GM21367 (cell line): ENCODE data around the gene TTC34.

ENCODE experiments used
- ATAC-seq: cut with Tn5 transposase; IDR thresholded peaks from one replicate; pipeline ENCODE4 v1.9.1; 2021; ENCODE audit not compliant: unreplicated experiment

TTC34 gene, protein sequence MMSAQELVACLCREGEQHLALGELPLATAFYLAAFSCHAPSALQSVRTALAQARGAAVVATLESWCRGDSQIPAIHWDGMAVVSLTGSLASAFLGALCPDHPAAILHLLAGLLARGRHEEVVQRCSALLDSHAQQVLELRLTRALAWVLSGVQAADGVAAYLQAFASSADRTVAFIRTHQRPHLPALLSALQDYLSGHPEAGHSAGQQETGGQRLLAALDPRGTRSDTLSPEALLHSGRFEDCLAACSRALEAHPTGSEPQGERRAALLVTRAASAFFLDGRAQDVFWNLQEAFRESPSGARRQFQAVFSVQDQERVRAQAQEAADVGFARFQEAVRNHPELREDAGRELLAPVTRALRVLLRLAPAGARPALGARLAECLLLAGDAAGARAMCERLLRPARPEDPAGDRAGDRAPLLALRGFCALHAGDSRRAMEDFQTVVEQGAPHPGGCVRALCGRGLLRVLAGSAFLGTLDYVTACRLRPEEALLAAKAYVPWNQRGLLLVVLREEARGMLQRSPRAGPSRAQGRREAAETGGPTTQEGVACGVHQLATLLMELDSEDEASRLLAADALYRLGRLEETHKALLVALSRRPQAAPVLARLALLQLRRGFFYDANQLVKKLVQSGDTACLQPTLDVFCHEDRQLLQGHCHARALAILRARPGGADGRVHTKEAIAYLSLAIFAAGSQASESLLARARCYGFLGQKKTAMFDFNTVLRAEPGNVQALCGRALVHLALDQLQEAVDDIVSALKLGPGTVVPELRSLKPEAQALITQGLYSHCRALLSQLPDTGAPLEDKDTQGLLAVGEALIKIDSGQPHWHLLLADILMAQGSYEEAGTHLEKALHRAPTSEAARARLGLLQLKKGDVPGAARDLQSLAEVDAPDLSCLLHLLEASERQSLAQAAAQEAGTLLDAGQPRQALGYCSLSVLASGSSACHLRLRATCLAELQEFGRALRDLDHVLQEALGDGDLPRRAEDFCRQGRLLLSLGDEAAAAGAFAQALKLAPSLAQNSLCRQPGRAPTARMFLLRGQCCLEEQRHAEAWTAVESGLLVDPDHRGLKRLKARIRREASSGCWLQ

DNA sequence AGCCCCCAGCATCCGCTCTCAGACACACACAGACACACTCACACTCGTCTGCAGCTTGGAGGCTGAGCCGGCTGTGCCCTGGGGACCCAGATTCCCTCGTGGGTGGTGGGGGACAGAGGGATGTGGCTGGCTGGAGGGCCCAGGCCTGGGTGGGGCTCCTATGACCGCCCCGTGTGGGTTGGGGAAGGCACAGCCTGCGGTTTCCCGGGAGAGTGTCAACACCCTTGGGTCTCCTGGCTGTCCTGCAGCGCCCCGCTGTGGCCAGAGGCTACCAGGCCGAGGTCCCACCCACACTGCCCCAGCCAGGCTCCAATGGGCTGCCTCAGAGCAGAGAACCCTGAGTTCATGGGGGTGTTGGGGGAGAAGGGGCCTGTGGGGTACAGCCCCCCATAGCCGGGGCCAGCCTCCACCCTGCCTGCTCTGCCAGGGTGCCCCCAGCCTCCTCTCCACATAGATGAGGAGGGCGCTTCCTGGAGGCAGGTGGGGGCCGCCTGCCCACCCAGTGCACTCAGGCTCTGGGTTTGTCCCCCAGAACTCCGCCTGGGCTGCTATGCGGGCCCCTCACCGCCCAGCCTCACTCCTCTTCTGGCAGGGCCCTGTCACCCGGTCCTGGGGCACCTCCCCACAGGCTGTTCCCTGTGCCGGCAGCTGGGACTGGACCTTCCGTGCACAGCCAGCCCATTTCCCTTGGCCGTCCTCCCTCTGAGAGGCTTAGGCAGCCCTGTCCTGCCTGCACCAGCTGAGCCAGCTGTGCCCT is at the start of gene TTC34:
TTC34 (minus strand) TSS at position 159 of the 757 bp plus-strand sequence. CDS start 866 bp downstream, outside the sequence.
- no peak for ATAC-seq

DNA sequence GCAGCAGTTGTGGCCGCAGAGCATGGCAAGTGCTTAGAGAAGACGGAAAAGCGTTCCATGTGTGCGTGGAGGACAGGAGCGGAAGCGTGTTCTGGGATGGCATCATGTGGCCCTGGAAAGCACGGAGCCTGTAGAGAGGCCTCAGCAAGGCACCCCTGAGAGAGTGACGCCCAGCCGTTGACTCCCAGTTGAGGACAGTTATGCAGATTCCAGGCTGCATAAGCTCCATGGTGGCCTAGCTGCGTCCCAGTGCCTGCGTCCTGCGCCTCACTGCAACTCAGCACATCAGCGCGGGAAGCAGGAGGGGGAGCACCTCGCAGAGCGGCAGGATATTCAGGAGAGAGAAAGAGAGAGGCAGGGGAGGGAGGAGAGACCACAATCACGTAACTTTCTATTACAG is 49.0 kb upstream of the TTC34 start:
- ATAC-seq: no peak

DNA sequence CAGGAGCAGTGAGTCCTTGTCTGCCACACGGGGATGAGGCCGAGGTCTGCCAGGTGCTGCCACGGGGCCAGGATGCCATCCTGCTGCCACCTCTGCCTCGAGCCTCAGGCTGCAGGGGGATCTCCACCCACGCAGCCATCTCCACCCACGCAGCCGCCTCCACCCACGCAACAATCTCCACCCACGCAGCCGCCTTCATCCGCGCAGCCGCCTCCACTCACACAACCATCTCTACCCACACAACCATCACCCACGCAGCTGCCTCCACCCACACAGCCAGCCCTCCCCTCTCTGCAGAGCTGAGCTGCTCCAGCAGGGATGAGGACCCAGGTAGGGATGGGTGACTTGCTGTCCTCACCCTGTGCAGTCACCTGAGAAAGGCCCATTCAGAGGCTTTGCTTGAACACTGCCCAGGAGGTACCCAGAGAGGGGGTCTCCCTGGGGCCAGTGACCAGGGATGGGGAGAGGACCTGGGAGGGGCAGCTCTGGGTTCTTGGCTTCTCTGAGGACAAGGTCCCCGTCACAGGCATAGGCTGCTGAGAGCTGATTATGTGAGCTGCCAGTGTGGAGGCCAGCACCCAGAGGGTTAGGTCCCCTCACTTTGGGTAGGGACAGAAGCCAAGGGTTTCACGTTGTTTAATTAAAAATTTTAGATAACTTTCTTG is 46.6 kb upstream of the TTC34 start:
- no peak for ATAC-seq

DNA sequence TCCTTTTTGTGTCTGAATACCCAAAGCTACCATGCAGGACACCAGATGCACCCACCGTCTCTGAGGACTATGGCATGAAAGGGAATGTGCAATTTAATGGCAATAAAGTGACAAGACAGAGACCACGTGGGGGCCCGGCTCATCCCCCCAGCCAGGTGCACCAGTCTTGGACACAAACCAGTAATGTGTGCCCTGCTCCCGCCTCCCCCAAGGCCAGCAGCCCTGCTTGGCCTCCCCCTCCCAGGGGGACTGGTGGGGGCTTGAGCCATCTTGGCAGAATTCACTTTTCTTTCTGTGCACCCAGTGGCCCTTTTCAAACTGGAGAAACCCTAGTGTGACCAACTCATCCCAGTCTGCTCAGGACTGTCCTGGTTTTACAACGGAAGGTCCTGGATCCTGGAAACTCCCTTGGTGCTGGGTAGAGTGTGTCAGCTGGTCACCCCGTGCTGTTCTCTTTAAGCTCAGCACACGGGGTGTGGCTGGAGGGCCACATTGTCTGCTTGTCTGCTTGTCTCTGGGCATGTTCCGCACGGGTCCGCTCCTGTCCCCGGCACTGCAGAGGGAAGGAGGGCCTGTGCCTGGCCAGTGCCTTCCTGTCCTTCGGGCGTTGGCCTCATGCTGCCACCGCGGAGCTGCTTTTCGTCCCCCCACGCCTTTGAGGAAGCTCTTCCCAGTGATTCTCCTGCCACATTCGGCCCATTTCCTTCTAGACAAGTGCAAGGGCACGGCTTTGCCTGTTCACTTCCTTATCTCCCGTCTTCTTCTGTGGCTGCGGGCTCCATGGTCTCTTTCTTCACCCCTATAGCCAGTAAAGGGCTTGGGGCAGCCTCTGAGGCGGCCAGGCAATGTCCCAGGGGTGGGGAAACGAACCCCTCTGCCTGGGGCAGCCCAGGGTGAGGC is 45.8 kb upstream of the TTC34 start:
- no peak for ATAC-seq

- ATAC-seq: no peak
Measured at GRCh38 chr1:2845869-2846268, 44.4 kb upstream of the TTC34 start.

GRCh38 chr1:2840036-2840809 is 38.7 kb upstream of the TTC34 start:
- no peak for ATAC-seq

GRCh38 chr1:2837823-2838222 is 36.3 kb upstream of the TTC34 start:
- ATAC-seq: no peak

DNA sequence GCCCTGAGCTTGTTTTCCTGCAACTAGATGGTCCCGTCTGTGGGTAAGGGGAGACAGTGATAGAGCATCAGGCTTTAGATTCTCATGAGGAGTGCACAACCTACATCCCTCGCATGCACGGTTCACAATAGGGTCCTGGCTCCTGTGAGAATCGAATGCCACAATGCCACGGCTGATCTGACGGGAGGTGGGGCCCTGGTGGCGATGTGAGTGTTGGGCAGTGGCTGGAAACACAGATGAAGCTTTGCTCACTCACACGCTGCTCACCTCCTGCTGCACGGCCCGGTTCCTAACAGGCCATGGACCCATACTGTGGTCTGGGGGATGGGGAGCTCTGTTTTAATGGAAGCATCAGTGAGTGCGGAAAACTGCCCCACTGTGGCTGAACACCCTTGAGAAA is 35.8 kb upstream of the TTC34 start:
- no peak for ATAC-seq

DNA sequence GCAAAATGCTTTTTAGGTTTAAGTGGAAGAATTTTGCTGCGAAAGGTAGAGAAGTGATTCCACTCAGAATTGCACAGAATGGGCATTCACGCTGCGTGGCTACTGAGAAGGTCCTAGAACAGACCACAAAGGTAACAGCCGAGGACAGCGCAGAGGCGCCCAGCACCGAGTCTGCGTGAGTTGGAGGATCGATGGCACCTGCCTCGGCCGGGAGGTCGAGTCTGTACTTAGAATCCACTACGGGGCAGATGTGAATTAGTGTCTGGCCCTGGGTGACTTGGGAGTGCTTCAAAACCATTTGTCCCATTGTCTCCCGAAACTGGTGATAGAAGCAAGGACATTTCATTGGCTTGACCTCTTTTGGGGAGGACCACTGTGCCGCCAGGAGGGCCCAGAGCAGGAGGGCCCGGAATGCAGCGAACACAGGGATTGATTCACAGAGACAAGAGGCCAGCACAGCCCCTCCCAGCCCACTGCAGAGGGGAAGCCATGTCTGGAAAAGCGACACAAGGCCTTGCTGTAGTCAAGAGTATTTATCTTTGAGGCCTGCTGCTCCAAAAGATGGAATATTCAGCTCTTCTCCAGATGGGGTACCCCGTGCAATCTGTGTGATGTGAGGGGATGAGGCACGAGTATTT is 35.0 kb upstream of the TTC34 start:
- no peak for ATAC-seq

- no peak for ATAC-seq
Measured at GRCh38 chr1:2835650-2836159, 34.2 kb upstream of the TTC34 start.

DNA sequence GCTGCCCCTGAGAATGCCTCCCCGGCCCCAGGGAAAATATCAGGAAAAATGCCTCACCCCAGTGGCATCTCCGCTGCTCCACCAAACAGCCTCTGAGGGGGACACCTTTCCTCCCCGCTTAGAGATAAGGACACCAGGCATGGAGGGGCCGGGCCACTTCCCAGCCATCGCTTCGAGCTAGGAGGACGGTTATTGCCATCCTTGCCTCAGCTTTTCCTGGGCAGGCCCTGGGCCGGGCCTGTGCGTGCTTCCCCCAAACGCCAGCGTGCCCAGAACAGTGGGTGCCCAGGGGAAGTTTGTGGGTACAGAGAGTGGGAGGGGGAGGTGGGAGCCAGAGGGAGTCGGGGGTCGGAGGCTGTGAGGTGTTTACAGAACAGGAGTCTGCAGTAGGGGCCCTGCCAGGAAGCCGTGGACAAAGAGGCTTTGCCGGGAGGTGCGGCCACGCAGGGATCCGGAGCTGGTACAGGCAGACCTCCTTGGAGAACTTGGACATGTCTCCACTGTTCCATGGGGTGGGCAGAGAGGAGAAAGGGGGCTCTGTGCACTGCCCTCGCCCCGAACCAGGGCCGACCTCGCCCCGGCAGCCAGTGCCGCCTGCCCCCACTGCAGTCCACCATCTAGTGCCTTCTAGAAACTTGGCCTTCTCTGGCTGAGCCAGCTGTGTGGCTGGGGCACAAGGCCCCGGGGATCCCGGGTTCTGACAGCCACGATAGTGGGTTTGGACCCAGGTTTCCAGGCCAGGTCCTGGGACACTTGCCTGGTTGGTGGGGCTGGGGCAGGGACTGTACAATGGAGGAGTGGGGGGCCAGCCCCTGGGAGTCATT is 33.5 kb upstream of the TTC34 start:
- no peak for ATAC-seq

DNA sequence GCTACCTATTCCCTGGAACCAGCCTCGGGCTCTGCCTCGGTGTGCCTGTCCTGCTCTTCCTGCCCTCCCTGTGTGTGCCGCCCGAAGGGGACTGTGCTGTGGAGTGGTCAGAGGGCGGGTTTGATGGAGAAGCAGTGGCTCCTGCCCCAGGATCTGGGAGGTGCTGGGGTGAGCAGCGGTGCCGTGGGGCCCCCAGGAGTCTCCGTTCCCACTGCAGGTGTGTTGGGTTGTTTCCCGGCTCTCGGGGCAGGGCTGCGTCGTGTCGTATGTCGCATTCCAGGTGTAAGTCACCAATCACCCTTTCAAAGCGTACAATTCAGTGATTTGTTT is 32.6 kb upstream of the TTC34 start:
- no peak for ATAC-seq

GRCh38 chr1:2833454-2834145 is 32.1 kb upstream of the TTC34 start:
- no peak for ATAC-seq

DNA sequence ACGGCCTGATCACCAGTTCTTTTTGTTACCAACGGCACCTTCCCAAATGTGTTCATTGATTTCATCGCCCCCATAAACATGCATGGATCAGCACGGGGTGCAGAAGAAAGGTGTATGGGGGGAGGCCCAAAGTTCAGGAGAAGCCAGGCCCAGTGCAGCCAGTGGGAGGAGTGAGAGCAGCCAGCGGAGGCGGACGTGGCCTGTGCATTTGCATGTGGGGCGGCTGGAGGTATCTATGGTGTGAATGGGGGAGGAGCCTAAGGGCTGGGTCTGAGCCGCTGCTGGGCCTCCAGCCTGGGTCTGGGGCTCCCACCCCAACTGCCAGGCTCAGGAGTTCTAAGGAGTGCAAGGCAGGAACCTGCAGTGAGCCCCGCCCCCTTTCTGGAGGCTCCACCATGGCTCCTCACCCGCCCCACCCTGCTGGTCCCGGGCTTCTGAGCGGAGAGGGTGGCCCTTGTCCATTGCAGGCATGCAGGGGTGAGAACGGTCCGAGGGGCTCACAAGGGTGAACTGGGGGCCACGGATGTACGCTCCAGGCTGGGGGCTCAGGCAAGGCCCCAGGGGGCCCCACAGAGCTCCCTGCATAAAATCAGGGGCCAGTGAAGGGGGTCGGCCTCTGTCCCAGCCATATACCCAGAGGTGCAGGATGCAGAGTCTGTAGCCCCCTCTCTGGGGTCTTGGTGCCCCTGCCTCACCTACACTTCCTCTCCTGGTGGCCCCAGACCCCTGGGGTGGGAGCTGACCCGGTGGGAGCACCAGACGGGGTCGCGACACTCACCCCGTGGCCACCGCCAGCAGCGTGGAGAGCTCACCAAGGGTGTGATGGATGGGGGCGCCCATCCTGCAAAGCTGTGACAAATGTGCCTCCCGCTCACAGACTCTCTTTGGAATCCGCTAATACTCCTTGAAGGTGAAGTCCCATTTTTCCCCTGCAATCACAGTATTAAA is 31.3 kb upstream of the TTC34 start:
- no peak for ATAC-seq

DNA sequence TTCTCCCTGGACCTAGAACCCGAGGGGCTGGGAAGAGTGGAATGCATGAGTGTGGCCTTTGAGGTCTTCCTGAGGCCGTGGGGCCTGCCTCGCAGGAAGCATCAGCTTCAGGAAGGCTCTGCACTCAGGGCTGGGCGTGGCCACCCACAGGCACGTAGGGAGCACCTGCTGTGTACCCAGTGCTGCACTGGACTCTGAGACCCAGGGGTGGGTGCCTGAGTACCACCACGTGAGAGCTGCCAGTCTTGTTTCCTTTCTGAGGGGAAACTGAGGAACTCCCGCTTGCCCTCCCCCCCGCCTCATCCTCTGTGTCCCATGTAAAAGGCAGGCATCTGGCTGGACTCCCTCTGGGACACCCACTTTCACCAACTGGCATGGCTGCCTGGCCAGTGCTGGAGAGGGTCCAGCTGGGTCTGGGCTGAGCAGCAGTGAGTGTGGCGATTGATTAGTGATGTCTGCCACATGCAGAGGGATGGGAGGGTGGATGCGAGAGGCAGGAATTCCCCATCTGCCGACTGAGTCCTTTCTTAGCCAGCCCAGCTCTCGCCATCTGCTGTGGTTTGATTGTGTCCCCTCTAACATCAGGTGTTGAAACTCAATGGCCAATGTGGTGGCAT is 30.2 kb upstream of the TTC34 start:
- ATAC-seq: no peak
